Activated CD4-positive, alpha-beta T cell treated with anti-CD3 and anti-CD28 coated beads for 24 hours (primary cell): ENCODE measurements around the gene FAH.
A peak's percentile ranks its signal among the peaks of the same experiment; 100 is the strongest.

Experiments
- DNase-seq, 2 donors: peaks; one replicate each; pipeline ENCODE4 v3.0.0-alpha.2; 2020; ENCODE audit warnings: low read depth in 2 of 2

Gene FAH

DNA sequence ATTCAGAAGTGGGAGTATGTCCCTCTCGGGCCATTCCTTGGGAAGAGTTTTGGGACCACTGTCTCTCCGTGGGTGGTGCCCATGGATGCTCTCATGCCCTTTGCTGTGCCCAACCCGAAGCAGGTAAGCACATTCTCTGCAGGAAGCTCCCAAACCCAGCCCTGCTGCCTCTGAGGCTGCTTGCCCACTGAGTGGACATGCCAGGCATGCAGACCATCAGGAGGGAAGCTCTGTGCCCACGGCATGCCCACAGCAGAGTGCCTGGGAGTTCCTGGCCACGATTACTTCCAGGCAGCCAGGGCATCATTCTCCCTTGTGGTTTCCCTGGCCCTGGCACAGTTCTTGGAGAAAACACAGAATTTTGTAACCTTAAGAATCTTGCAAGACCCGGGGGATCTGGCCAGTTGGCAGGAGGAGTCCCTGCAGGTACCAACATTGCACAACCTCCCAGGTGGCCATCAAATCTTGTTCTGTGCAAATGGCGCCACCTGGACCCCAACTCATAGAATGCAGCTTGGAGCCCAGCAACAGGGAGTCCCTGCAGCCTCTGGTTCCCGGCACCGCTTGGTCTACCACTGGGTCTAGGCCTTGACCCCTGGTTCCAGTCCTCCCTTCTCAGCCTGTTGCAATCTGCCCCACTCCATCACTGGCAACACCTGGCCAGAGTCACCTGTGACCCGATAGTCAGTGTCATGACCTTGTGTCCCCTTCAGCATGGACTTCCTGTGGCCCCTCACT lies 20.4 kb downstream of the FAH start:
- peak; percentile 46 to 64 for DNase-seq

DNA sequence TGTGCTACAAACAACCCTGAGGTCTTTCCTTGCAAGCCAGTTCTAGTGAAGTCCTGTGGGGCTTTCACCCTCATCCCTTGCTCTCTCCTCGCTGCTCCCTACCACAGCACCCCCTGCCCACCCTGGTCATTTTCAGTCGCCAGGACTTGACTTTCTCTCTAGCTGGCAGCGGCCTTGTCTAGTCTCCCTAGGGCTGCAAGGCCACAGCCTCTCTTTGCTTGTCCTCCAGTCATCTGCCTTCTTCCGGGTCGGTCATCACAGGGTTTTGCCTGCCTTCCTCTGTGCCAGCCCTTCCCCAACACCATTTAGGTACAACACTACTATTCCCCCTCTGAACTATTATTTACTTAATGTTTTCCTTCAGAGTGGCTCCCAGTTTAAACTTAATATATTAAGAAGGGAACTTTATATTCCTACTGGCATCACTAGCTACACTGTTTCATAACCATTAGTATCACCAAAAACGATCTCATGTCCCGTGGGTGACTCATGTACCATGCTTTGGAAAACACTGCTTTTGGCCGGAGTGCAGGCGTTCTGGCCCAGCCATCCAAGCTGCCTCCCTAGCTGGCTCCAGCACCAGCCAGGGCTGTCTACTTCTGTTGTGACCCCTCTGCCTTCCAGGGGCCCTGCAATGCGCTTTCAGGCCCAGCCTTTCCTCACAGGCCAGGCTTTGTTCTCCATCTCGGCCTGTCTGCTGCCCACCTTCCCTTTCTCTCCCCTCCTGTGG lies 21.4 kb downstream of the FAH start:
- no peak for DNase-seq

DNA sequence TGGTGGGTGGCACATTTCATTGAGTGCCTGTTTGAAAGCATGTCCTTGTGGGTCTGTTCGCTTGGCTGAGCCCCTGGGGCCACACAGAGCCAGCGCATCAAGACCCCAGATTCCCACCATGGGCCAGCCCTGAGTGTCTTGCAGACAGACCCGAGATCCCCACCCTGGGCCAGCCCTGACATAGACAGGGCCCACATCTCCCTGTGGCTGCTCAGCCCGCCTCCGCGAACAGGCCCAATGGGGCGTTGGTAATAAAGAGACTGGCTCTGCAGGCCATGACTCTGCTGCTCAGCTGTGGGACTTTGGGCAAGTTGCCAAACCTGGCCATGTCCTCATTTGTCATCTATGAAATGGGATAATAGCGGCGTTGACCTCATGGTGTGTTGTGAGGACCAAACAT lies 22.6 kb downstream of the FAH start:
- no peak for DNase-seq

DNA sequence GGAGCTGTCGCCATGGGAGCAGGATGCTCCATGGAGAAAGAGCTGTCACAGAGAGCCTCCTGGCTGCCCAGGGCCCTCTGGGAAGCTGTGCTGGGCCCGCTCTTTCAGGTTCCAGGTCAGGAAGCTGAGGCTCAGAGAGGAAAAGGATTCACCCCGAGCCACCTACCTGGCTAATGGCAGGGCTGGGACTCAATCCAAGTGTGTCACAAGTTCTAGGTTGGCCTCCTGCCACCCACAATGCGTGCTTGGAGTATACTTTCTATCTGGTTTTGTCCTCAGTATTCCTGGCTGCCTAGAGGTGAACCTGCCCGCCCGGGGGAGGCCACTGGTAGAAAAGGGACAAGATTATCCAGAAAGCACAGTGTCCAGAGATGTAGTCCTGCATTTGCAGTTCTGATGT lies 23.6 kb downstream of the FAH start:
- DNase-seq = no peak

DNA sequence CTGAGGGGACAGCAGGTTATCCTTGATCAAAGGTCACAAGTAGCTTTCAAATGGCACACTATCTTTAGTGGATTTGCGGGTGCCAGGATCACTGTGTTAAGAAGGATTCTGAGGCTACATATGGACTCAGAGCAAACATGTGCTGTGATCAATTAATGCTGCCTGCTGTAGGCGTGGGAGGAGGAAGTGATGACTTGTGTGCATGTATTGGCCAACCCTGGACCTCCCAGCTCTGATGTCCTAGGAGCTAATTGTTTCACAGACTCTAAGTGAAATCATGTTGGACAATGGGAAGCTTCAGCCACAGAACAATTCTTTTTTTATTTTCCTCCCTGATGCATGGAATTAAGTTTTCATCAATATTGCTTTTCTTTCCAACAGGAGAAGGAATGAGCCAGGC lies 24.4 kb downstream of the FAH start:
- DNase-seq = no peak

DNA sequence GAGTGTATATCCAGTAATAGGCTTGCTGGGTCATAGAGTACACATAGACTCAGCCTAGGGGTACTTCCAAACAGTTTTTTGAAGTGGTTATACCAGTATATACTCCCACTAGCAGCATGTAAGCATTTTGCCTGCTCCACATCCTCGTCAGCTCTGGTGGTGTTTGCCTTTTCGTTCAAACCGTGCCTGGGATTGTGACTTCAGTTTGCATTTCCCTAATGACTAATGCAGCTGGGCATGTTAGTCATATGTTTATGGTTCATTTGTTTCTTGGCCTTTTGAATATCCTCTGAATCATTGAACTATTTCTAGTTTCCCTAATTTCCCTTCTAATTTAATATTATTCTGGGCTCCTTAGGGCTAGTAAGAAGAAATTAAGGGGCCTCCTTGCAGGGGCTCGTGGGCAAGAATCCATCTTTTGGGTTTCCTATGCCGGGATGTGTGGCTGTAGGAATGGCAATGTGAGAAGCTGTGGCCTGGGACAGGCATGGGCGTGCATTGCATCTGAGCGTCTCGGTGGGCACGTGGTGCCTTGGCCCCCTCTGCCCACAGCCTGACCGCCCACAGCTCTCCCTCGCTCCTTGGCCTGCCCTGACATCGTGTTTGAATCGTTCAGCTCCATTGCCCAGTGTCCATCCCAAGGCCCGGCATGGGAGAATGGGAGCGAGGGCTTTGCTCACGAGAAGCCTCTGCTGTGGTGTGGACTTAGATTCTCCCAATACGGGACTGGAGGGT lies 26.4 kb downstream of the FAH start:
- DNase-seq = no peak

DNA sequence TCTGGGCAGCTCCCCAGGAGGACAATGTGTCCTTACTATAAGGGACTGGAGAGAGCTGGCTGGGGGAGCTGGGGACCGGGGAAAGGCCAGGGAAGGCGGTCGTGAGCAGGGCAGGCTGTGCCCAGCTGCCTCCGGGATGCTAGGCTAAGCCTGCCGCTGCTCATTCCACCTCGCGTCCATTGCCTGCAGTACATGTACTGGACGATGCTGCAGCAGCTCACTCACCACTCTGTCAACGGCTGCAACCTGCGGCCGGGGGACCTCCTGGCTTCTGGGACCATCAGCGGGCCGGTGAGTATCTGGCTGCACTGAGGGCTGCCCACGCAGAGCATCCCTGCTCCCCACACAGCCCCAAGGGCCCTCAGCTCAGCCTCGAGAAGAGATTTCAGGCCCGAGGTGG lies 27.1 kb downstream of the FAH start:
- no peak for DNase-seq

DNA sequence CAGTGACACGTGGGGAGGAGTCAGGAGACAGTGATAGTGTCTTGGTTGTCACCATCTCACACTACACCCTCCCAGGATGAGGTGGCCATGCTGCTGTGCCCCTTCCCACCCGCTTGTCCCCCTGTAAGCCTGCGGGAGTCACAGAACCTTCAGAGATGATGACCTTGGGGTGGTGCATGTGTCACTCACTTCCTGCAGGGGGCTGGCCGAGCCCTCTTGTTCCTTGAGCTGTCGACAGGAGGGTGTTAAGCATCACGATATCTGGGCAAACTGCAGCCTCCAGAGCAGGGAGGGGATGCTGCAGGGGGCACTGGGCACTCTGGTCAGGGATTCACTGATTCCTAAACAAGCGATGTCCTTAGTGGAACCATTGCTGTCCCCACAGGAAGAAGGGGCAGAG lies 27.7 kb downstream of the FAH start:
- DNase-seq = no peak

DNA sequence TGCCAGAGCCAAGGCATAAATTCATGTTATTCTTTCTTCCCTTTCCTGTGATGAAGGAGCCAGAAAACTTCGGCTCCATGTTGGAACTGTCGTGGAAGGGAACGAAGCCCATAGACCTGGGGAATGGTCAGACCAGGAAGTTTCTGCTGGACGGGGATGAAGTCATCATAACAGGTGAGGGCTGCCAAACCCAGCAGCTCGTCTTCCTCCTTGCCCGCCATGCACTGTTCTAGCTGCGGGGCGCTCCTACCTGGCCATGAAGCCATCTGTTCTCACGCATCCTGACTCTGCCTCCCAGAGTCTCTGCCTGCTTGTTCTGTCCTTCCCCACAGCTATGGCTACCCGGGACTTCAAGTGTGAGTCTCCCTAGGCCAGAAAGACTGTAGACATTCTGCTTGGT lies 28.2 kb downstream of the FAH start:
- DNase-seq = no peak

DNA sequence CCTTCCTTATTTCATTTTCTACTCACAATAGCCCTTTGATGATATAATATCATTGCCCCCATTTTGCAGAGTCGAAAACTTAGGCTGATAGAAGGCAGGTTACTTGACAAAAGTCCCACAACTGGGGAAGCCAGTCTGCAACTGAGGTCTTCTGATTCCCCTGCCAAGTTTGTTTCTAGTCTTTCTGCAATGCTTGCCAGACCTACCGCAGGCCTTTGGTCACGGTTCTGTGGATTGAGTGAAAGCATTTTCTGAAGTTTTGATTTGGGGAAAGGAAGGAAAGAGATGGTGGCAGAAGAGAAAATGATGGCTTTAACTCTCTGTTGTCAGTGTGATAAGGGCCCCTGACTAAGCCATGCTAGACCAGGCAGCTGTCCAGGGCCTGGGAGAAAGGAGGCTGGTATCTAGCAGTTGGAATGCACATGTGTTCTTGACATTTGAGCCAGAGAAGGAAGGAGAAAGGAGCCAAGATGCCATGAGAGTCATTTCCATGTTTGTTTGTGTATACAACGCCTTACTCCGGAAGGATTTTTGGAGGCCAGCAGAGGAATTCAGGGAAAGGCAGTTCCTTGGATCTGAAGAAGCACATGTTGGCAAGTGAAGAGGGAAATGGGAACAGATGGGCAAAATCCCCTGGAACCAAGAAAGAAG lies 29.9 kb downstream of the FAH start:
- DNase-seq = no peak

DNA sequence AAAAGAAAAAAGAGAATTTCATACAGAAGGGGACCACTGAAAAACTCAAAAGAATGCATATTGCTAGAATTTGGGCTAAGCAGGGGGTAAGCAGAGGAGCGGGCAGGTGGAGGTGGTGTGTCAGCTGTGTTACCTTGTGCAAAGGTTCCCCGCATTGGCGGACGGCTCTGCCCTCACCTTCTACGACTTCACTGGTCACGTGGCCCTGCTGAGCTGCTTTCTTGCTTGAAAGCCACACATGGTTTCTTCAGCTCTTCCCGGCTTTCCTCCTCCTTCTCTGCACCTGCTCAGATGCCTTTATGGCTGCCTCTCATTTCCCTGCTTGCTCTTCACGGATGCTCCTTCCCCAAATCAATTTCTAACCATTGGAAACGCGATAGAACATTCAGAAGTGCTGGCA lies 30.5 kb downstream of the FAH start:
- no peak for DNase-seq

DNA sequence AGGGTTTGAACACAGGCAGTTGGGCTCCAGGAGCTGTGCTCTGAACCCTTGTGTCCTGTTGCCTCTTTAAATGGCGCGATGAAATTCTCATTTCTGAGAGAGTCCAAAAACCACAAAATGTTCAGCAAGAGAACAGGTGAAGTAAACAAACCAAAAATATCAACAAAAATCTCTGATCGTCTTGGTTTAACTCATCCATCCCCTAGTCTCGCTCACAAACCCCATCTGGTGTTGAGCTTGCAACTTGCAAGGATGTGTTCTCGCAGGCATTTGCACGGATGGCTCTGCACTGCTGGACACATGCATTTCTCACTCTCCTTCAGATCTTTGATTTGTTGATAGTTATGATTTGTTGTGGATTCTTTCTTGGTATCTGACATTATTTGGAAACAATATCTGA lies 31.1 kb downstream of the FAH start:
- DNase-seq = no peak

DNA sequence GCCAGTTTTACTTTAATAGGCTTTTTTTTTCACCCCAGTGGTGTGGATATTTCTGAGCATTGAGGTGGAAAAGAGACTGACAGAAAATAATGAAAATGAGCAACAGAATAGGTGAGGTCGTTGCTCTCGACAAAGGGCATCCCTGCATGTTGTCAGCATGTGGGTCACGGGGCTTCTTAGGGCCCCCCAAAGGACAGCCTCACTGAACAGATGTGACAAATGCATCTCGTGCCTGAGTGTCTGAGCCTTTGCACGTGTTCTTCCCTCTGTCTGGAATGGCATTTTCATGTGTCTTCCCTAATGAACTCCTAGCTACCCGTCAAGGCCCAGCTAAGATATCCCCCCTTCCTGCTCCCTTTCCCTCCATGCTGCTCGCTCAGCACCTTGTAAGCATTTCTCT lies 31.8 kb downstream of the FAH start:
- DNase-seq = no peak

DNA sequence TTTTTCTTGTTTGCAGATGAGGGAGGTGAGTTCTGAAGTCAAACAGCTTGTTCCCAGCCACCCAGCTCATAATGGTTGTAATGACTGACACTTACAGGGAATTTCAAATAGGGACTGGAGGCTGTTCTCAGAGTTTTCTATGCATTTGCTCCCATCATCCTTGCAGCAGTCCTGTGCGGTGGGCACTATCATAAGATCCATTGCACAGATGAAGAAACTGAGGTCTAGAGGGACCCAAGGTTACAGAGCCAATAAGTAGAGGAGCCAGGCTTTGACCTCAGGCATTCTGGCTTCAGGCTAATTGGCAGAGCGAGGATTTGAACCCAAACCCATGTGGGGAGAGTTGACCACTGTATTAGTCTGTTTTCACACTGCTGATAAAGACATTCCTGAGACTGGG lies 32.4 kb downstream of the FAH start:
- DNase-seq = no peak

DNA sequence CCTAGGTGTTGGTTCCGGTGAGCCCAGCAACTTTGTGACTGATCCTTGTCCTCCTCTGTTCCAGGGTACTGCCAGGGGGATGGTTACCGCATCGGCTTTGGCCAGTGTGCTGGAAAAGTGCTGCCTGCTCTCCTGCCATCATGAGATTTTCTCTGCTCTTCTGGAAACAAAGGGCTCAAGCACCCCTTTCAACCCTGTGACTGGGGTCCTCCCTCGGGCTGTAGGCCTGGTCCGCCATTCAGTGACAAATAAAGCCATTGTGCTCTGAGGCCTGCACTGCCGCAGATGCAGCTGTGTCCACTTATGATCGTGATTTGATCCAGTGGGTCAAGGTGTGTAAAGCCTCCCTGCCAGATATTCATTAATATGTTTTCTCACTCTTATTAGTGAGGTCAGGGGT lies 33.3 kb downstream of the FAH start:
- no peak for DNase-seq

DNA sequence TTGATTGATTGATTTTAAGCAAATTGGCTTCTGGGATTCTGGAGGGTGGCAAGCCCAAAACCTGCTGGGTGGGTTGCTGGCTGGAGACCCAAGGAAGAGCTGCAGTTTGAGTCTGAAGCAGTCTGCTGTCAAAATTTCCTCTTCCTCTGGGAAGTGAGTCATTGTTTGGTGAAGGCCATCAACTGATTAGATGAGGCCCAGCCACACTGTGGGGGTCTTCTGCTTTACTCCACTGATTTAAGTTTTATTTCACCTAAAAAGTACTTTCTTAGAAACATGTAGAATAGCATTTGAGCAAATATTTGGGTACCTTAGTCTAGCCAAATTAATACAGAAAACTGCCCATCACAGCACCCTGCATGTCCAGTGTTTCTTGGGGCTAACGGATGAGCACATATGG lies 33.8 kb downstream of the FAH start:
- no peak for DNase-seq

DNA sequence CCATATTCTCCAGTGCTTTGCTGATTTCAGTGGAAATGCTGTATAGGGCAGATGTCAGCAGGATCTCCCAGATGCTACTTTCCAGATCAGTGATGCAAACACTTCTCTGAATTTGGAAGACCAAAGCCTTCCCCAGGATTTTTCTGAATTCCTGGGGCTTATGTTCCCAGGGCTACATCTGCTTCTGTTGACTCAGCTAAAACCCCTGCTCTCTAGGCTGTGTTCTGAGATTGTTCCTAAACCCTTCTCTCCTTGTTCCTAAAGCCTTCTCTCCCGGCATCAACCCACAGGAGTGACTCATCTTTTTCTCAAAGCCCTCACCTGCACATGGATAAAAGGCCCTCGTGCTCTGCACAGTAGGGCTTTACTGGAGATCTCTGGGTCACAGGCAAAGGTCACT lies 35.5 kb downstream of the FAH start:
- no peak for DNase-seq

DNA sequence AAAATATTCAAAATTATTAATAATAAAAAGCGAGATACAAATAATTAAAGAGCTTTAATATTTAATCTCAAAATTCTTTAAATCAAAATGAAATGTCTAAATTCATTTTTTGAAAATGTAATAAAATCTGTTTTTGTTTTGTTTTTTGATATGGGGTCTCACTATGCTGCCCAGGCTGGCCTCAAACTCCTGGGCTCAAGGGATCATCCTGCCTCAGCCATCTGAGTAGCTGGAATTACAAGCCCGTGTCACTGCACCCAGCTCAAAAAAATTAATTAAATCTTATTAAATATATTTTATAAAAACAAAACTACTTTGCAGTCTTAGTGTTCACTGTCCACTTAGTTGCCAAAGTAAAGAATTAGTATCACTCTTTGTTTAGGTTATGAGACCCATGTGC lies 38.4 kb downstream of the FAH start:
- no peak for DNase-seq

DNA sequence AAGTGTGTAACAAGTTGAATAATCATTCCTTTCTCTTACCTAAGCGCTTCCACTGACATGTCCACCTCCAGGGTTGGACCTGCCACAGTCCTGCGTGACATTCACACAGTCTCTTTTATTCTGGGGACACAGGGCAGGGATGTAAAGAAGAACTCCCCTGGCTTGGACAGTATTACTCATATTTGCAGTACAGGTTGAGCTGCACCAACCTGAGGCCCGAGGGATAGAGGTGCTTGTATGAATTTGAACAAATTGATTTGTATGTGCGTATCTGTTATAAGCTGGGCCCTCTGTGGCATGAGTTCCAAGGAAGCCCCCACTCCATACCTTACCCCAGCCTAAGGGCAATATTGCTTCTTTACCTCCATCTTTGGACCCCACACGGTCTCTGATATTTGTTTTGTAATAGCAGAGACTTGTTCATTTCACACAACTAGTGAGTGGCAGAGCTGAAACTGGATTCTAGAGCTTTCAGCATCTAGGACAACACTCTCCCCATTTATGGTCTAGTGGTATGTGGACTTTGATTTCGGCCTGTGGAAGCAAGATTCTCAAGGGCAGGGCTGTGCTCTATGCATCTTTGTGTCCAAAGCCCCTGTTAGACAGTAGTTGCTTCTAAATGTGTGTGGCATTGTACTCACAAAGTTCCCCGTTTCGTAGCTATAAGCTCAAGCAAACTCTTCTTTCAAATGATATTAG lies 39.2 kb downstream of the FAH start:
- DNase-seq = no peak

DNA sequence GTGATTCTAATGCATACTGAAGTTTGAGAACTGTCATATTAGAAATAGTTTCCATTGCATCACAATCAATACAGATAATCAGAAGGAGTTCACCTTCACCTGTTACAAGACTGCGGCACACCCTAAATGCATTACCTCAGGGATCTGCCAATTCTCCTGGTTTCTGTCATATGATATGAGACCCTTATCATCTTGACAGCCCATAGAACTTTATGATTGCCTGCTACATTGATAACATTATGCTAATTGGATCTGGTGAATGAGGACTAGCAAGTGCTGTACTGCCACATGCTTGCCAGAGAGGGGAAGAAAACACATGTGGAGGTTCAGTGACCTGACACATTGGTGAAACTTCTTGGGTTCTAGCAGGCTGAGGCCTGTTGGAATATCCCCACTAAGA lies 41.4 kb downstream of the FAH start:
- no peak for DNase-seq

DNA sequence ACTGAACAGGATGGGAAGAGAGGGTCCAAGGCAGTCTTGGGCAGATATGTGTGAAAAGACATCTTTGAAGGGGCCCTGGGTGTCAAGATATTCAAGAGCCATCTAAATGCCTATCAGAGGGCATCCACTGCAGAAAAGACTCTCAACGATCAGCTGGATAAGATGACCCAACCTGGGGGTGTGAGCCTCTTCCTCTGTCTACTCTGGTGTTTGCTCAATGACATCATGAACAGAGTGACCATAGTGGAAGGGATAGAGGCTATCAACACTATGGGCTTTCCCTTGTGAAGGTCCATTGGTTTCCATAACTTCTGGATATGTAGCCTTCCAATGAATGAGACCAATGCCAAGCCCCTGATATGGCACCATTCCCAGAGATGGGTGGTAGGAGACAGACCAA lies 42.1 kb downstream of the FAH start:
- DNase-seq = no peak

DNA sequence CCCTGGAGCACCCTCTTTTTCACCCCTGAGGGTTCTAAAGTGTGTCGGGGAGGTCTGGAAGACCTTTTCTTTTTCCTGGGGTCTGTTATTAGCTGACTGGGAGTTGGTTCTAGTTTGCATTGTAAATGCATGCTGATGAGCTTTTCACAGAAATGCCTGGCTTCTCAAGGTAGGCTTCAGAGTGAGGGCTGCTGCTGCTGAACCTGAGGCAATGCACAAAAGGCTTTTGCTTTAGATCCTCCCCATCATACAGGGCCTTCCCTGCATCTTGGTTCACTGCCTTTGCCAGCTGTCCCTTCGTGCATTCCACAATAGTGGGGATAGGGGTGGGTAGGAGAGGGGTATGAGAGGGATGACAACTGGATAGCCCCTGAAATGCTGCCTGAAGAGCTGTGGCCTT lies 46.6 kb downstream of the FAH start:
- DNase-seq = no peak
